NCI-H2227 (cell line): Measurements from ENCODE around the gene DPP10.
"Not testable (repeated sequence)": the region's sequence is repeated elsewhere in the genome, so short reads cannot be mapped to it uniquely, and the experiment has no call there.

Source experiments
- DNase-seq: peaks from one replicate; lab custom pipeline; 2025; ENCODE audit not compliant: unreplicated experiment; lab: John Stamatoyannopoulos, UW

Gene DPP10

DNA sequence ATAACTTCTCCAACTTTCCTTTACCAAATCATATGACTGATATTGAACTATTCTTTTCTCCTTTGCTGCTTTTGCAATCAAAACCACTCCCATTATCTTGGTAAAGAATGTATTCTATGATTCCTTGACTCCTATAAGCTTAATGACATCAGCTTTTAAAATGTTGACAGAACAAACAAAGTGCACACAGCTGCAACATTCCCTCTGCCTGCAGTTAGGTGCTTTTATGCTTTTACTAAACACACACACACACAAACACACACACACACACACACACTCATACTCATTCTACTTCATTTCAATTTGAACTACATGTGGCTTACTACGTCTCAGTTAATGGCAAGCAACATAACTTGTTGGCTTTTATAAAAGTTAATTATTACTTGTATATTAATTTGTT, 946.6 kb downstream of the DPP10 start:
- no peak for DNase-seq

DNA sequence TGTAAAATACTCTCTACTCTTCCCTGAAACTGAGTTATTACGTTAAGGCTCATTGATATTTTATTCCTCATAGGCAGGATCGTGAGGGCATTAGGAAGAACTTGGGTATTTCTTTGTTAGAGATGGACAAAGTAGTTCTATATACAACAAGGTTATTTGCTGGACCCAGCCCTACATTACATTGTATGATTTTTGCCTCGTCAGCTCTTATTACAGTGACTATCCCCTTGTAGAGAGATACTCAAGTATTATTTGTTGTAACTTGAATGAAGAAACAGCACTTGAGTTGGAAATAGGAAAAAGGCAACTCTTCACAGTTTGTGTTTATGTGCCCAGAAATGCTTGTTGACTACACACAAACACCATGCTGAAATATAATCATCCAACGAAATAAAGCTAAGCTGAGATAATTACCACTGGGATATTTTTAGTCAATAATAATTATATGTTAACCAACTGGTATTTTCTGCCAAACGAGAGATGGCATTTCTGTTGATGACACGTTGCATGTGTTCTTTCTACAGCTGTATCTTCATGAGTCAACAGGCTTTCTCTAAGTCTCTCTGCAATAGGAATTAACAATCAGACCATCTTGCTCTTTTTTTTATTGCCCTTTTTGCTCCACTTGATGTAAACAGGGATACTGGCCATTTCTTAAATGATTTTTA, 947.6 kb downstream of the DPP10 start:
- DNase-seq, result no peak

- no peak for DNase-seq
Observed at GRCh38 chr2:115396579-115396978, 954.1 kb downstream of the DPP10 start.

DNA sequence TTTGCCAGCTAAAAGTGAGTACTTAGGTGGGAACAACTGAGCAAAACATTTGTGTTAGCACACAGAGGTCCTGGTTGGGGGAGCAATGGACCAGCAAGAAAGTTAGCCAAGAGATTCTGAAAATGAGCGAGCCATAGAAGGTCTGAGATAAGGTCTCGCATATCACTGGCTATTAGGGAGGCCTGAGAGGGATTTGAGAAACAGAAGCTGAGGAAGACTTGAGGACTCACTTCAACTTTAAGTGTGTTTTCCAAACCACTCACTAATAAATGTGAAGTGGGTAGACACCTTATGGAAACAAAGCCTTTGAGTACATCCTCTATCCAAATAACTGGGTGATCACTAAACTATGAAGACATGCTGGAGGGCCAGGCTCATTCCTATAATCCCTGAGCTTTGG, 958.5 kb downstream of the DPP10 start:
- DNase-seq, result no peak

DNA sequence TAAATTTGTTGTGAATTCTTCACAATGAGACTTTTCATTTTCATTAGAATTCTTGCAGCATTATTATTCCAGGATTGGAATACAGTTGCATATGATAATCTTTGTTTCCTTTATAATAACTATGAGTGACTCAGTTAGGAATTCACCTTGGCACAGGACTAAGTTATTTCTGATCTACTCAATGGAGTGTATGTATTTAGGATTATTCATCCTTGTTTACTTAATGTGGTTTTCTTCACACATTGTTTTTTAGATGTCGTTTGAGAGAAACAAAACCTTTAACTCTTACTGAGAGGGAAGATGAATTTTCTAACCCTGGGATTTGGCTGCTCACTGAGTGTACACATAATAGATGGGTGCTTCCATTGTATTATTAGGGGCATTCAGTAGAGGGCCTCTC, 970.1 kb downstream of the DPP10 start:
- DNase-seq, result no peak

DNA sequence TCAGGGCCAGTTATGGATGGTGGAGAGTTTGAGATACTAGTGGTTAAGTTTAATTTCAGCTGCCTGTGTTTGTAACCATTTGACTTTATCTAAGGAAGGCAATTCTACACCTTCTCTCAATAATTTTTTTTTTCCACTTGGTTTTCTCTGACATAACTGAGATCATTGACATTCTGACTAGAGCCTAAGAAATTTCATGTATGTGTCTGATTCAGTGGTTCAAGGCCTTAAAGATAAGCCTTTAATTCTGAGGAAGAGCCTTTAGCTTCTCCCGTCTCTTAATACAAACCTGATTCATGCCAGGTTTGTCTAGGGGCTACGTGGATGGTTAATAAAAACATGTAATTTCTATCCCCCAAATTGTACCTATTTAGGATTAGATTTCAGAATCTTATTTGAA, 971.4 kb downstream of the DPP10 start:
- DNase-seq, result no peak

DNA sequence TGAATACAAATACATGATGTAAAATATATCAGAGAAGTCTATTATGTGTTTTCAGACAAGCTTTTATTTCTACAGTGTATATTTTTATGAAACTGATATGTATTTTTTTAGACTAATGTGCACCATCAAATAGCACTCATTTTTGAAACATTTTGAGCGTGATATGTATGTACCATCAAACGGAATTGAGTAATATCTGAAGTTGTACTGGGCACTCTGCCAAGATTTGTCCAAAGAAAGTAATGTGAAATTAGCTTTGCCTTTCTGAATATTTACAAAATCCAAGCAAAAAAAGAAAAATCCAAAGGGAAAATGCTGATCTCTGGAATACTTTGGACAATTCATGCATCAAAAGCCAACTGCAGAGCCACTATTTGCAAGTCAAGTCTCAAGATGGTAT, 972.0 kb downstream of the DPP10 start:
- DNase-seq, result no peak

GRCh38 chr2:115422004-115422634, 979.7 kb downstream of the DPP10 start:
- DNase-seq, result no peak

DNA sequence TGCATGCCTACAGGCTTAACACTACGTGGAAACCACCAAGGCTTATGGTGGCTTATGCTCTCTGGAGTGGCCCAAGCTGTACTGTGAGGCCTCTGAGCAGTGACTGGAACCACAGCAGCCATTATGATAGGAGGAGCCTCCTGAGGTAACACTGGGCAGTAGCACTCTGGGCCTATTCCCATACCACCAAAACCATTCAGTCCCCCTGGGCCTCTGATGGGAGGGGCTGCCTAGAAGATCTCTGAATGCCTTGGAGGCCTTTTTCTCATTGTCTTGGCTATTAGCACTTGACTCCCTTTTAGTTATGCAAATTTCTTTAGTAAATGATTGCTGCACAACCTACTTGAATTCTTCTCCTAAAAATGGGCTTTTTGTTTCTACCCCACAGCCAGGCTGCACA, 985.0 kb downstream of the DPP10 start:
- no peak for DNase-seq

GRCh38 chr2:115440746-115441145, 998.3 kb downstream of the DPP10 start:
- not testable (repeated sequence) for DNase-seq

GRCh38 chr2:115443539-115444185, 1001.2 kb downstream of the DPP10 start:
- no peak for DNase-seq

DNA sequence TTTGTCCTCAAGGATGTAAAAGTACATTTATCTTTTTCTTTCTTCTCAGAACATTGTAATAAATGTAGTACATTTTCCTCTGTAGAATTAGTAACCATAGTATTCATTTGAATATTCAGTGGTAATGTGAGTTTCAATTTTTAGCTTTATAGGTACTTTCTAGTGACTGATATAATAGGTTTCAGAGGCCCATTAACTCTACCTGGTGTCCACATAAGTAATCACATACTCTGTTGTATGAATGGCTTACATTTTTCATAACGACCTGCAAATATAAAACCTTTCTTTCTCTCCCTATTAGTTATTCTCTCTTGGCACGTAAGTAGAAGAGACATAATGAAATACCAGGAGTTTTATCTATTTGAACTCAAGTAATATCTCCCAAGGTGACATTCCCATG, 1017.6 kb downstream of the DPP10 start:
- no peak for DNase-seq

- DNase-seq, result no peak
Observed at GRCh38 chr2:115480741-115481140, 1038.3 kb downstream of the DPP10 start.

DNA sequence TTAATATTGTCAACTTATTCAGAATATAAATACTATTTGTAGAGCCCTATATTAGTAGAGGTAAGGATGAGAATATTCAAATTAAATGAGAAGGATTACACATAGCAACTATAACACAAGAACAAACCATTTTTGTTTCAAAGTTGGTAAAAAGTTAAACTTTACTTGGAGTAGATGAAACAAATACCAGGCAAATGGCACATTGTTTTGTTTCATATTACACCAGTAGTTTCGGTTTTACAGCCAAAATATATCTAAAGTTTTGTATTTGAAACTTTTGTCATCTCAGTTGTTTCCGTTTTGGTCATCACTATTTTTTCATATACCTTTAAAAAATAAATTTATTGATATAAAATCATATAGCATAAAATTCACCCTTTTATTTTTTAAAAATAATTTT, 1039.4 kb downstream of the DPP10 start:
- DNase-seq, result no peak

DNA sequence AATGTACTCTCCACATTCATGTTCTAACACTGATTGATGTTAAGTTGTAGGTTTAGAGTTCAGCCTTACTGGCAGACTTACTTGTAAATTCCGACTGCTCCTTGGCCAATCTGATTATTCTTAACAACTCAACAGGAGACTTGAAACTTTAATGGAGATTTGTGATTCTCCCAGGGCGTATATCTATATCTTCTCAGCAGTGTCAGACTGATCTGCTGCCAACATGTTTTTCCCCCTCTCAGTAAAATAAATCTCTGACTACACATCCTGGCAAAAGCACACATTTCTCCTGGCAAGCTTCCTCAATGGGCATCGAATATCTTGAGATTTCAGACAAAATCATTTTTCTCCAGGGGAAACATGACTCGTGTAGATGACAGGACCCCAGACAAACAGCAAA, 1041.2 kb downstream of the DPP10 start:
- no peak for DNase-seq

DNA sequence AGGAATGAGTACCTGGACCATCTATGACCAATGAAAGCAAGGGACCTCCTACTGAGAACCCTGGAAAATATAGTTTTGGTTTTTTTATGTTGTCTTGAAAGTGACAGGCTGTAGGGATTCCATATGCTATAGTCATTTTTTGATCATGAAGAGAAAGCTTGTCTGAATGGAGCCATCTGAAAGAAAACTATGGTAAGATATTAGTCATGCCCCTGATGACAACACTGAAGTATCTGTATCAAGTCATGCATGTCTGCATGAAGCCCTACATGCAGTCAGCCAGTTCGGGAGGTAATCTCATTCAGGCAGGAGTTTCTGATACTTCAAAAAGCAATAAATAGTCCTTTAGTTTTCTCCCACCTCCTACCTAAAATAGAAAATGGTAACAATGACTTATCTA, 1042.0 kb downstream of the DPP10 start:
- DNase-seq, result no peak

GRCh38 chr2:115484983-115485382, 1042.5 kb downstream of the DPP10 start:
- DNase-seq, result no peak

DNA sequence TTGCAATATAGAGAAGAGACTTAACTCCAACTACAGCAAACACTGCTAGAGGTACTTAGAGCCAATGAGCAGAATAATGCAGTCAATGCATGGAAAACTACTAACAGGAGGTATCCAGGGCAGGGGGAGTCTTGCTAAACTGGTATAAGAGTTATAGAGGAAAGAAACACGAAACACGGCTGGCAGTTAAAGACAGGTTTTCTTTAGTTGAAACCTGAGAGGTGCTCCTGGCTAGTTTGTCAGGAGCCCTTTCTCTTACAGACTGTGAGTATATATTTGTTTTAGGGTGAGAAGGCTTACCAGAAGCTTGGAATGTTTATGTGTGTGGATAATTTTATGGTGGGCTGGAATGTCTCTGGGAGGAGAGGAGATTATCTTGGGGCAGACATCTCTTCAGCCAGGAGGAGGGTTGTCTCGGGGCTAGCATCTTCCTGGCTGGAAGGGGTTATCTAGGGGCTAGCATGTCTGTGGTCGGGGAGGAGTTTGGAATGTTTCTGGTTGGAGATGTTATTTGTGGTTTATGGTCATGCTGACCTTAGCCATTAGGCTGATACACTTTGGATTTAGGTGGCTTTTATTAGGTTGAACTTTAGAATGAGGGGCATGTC, 1048.8 kb downstream of the DPP10 start:
- DNase-seq, result no peak

- DNase-seq, result no peak
Observed at GRCh38 chr2:115505331-115505730, 1062.9 kb downstream of the DPP10 start.

DNA sequence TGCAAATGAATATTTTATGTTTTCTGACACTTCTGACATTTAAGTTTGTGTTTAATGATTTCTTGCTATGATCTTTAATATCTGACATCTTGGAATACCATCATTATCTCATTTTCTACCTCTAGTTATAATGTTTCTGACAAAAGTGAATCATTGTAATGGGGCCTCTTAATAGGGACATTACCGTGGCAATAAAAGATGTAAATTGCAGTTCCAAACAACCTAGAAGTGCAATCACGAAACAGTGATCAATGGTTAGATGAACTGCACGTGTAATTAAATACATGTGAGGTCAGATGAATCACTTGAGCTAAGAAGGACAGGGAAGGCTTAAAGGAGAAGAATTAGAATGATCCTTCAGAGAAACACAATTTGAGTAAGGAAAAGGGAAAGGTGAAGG, 1078.3 kb downstream of the DPP10 start:
- no peak for DNase-seq

GRCh38 chr2:115524452-115524851, 1082.0 kb downstream of the DPP10 start:
- no peak for DNase-seq

DNA sequence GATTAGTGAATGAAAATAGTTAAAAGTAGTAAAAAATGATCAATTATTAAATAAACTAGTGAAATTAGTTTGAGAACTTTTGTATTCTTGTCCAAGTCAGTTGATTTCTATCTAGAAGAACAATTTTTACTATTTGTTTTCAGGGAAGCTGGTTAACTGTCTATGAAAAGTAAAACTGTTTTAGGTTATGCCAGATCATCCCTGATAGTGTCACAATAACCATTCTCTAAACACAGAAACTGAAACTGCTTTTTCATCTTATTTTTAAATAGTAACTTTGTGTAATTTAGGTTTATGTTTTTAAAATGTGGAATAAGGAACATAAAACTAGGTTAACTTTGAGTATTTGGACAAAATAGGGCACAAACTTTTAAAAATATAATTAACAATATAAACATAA, 1087.2 kb downstream of the DPP10 start:
- DNase-seq, result no peak
